Thyroid gland (tissue), 4 donors: ENCODE results near the gene ASNSD1.

Experiments
- CTCF ChIP-seq, 6 experiments: fragments of 200-600 bp in 3 of 6; fragments of 450-650 bp in 3 of 6; sonication (generic) in 3 of 6; IDR thresholded peaks; one replicate each; pipeline ENCODE4 v1.5.1; 2016 to 2019; ENCODE audit warnings: antibody characterized with exemption in 6 of 6, mild to moderate bottlenecking in 2 of 6, inconsistent platforms in 1 of 6, moderate library complexity in 1 of 6
- POLR2A ChIP-seq, 2 donors: fragments of 450-650 bp; IDR thresholded peaks; one replicate each; pipeline ENCODE4 v1.6.1; 2017; ENCODE audit warnings: antibody characterized with exemption in 2 of 2, mild to moderate bottlenecking in 2 of 2, moderate library complexity in 1 of 2

GRCh38 chr2:189618197-189618596 lies 43.1 kb upstream of the ASNSD1 start:
- no peak for TF ChIP-seq POLR2A (IDR thresholded peaks at IDR 0.05)
- TF ChIP-seq CTCF (IDR thresholded peaks at IDR 0.05), result no peak
